ENCODE measurements around the gene SMAD2. TPM values are rescaled to one million over a fixed set of nuclear protein-coding genes. Genes with fewer than 3 reads are reported as not detected.

Gene SMAD2
- polyA plus RNA-seq, 3 donors = 93.8 to 105 (median 99.6) TPM

- no peak for DNase-seq (ENCODE audit: low read depth in 3 of 3, low spot score in 2 of 3)
Observed at GRCh38 chr18:47932603-47933002, 2.1 kb upstream of the SMAD2 start.

DNA sequence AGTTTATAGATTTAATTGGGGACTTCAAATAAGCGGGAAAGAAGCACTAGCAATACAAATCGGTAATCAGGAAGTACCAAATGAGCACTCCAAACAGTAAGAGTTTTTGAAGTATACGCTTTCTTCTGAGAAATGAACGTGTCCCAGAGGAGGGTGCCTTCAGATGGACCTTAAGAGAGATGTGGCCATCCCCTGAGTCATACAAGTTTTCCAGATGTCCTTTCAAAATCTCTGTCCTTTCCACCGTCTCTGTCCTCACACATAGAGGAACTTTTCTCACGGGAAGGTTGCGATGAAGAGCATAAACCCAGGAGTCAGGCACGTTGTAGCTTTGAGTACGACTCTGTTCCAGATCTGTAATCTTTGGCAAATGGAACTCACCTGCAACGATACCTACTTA, 1.7 kb upstream of the SMAD2 start:
- no peak for DNase-seq (ENCODE audit: low read depth in 3 of 3, low spot score in 2 of 3)

GRCh38 chr18:47931718-47932103, 1.3 kb upstream of the SMAD2 start:
- peak in 1 of 3 donors; percentile 16 for DNase-seq (ENCODE audit: low read depth in 3 of 3, low spot score in 2 of 3)

GRCh38 chr18:47930931-47931717, 665 bp upstream of the SMAD2 start:
- peak; percentile 74 to 93 (median 90) for DNase-seq (ENCODE audit: low read depth in 3 of 3, low spot score in 2 of 3)

GRCh38 chr18:47929681-47930198, 719 bp downstream of the SMAD2 start:
- peak in 2 of 3 donors; percentile 29 for DNase-seq (ENCODE audit: low read depth in 3 of 3, low spot score in 2 of 3)

GRCh38 chr18:47928466-47928865, 2.0 kb downstream of the SMAD2 start:
- no peak for DNase-seq (ENCODE audit: low read depth in 3 of 3, low spot score in 2 of 3)

- DNase-seq (ENCODE audit: low read depth in 3 of 3, low spot score in 2 of 3) = no peak
Observed at GRCh38 chr18:47926101-47926850, 4.2 kb downstream of the SMAD2 start.

- DNase-seq (ENCODE audit: low read depth in 3 of 3, low spot score in 2 of 3) = no peak
Observed at GRCh38 chr18:47919916-47920315, 10.5 kb downstream of the SMAD2 start.

GRCh38 chr18:47917923-47918610, 12.4 kb downstream of the SMAD2 start:
- no peak for DNase-seq (ENCODE audit: low read depth in 3 of 3, low spot score in 2 of 3)

DNA sequence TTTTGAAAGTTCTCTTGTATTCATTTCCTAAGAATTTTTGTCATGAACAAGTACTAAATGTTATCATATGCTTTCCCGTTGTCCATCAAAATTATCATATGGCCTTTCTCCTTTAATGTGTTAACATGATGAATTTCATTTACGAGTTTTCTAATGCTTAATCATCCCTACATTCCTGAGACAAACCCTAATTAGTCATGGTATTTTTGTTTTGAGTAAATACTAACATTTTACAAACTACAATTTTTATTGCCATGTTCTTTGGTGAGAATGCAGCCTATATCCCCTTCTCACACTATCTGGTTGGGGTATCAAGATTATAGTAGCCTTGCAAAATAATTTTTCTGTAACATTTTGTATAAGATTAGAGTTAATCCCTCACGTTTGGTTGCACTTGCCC, 14.5 kb downstream of the SMAD2 start:
- DNase-seq (ENCODE audit: low read depth in 3 of 3, low spot score in 2 of 3) = no peak

GRCh38 chr18:47915229-47915628, 15.2 kb downstream of the SMAD2 start:
- no peak for DNase-seq (ENCODE audit: low read depth in 3 of 3, low spot score in 2 of 3)

DNA sequence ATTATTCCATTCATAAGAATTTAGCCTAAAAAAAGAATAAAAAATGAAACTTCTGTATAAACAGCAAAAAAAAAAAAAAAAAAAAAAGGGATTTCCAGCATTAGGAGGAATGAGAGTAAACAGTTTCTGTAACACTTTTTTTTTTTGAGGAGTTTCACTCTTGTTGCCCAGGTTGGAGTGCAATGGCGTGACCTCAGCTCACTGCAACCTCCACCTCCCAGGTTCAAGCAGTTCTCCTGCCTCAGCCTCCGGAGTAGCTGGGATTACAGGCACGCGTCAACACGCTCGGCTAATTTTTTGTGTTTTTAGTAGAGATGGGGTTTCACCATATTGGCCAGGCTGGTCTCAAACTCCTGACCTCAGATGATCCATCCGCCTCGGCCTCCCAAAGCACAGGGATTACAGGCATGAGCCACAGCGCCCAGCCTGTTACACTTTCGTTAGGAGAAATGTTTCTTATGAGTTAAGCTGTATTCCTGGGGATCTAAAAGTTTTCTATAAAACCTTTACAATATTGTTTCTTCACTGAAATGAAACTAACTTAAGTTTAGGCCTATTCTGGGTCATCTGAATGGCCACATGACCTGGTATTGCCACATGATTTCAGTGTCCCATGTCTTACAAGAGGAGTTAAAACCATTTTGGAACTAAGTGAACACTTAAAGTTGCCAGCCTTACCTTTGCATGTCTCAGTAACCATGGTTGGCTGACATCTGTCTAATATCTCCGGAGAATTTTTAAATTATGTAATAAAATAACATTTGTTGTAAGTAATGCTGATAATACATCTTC, 17.5 kb downstream of the SMAD2 start:
- DNase-seq (ENCODE audit: low read depth in 3 of 3, low spot score in 2 of 3) = no peak

DNA sequence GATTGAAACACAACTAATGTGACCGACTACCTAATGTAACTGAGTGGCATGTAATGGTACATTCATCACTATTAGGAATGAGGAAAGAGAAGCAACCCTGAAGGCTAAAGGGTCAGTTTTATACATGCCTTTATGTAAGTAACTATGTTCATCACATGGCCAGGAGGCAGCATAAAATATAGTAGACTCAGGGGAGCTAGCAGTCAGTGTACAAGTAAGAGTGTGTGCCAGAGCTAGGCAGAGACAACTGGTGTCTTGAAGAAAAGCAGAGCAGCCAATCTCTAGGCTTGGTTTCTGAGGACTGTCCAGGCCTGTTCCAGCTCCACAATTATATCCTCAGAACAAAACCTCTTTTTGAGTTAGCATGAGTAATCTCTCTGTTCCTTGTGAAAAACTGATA, 18.1 kb downstream of the SMAD2 start:
- DNase-seq (ENCODE audit: low read depth in 3 of 3, low spot score in 2 of 3) = no peak

DNA sequence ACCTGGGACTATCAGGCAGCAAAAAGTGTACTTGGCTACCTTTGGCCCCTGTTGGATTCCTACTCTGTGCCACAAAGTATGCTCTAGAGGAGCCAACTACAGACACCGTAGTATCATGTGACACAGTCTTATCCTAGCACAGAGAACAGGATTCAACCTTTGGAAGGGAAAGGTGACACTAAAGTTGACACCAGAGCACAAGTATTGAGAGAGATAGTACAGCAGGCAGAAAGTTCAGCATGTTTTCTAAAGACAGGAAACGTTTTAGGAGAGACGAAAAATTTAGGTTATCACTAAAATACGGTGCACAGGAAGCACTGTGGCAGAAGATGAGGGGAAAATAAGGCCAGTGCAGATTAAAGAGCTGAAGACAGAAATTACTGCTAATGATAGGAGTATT, 18.6 kb downstream of the SMAD2 start:
- DNase-seq (ENCODE audit: low read depth in 3 of 3, low spot score in 2 of 3) = no peak

GRCh38 chr18:47909484-47909883, 21.0 kb downstream of the SMAD2 start:
- no peak for DNase-seq (ENCODE audit: low read depth in 3 of 3, low spot score in 2 of 3)

DNA sequence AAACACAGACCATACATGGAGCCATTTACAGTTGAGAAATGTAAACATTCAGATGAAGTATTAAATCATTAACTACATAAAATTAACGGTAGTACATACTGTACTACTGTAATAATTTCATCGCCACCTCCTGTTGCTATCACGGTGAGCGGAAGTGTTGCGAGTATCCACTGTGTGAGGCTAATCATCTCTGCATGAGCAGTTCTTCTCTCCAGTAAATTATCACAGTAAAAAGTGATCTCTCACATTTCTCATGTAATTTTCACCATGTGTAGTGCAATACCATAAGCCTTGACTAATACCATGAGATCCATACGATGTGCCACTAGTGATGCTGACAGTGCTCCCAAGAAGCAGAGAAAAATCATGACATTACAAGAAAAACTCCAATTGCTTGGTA, 21.9 kb downstream of the SMAD2 start:
- no peak for DNase-seq (ENCODE audit: low read depth in 3 of 3, low spot score in 2 of 3)

DNA sequence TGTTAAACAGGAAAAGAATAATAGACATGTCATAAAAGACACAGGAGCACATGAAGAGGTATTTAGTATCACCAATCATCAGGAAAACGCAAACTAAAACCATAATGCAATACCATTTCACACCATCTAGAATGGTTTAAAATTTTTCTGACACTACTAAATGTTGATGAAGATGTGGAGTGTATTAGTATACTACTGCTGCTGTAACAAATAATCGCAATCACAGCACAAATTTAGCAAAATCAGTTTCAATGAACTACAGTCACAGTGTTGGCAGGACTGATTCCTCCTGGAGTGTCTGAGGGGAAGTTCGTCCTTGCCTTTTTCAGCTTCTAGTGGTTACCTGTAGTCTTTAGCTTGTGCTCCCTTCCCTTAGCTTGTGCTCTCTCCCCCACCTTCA, 24.1 kb downstream of the SMAD2 start:
- DNase-seq (ENCODE audit: low read depth in 3 of 3, low spot score in 2 of 3) = no peak

- DNase-seq (ENCODE audit: low read depth in 3 of 3, low spot score in 2 of 3) = no peak
Observed at GRCh38 chr18:47903809-47904208, 26.6 kb downstream of the SMAD2 start.

- no peak for DNase-seq (ENCODE audit: low read depth in 3 of 3, low spot score in 2 of 3)
Observed at GRCh38 chr18:47901624-47902362, 28.7 kb downstream of the SMAD2 start.

Data from right renal cortex interstitium (tissue), 3 donors.